Fibroblast of villous mesenchyme (primary cell): ENCODE data around the gene TSC22D1. TPM values are rescaled to one million over a fixed set of nuclear protein-coding genes. Genes with fewer than 3 reads are reported as not detected.
A peak's percentile ranks its signal among the peaks of the same experiment; 100 is the strongest.

ENCODE experiments used
- DNase-seq: peaks from one replicate; pipeline ENCODE4 v3.0.0-alpha.2; 2010; ENCODE audit warnings: low read depth
- H3K4me3 ChIP-seq: 2 replicates; pipeline ENCODE4 v1.5.1; 2011; ENCODE audit warnings: low read depth, mild to moderate bottlenecking, low read length
- total RNA-seq: library from RNA; depleted of rRNA; stranded (reverse); fragments of >200 nt; gene quantifications from 2 replicates; pipeline ENCODE4 v1.2.3, GENCODE V29; 2012
- TF ChIP-seq, protein P1 (sequence below): IDR thresholded peaks from 2 replicates; pipeline ENCODE4 v1.5.1; 2012; ENCODE audit warnings: low read depth, mild to moderate bottlenecking, low read length; ENCODE audit not compliant: insufficient read depth

Gene TSC22D1
- total RNA-seq, 1 donor = 54.8 TPM

DNA sequence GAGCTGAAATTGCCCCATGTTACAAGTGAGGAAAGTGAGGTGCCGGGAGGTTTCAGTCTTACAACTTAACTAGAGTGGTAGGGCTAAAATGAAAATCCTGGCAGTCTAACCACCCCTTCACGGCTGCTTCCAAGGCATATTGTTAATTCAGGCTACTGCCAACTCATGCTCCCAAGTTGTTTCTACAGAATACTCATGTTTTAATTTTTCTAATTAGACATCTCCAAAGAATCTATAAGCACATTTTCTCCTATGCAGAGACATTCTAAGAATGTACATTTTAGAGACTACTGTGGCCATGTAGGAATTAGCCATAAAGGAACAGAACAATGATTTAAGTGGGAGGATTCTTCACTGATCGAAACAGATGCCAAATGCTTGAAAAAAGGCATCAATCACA, 7.0 kb upstream of the TSC22D1 start:
- no peak for DNase-seq
- TF ChIP-seq, protein P1, sequence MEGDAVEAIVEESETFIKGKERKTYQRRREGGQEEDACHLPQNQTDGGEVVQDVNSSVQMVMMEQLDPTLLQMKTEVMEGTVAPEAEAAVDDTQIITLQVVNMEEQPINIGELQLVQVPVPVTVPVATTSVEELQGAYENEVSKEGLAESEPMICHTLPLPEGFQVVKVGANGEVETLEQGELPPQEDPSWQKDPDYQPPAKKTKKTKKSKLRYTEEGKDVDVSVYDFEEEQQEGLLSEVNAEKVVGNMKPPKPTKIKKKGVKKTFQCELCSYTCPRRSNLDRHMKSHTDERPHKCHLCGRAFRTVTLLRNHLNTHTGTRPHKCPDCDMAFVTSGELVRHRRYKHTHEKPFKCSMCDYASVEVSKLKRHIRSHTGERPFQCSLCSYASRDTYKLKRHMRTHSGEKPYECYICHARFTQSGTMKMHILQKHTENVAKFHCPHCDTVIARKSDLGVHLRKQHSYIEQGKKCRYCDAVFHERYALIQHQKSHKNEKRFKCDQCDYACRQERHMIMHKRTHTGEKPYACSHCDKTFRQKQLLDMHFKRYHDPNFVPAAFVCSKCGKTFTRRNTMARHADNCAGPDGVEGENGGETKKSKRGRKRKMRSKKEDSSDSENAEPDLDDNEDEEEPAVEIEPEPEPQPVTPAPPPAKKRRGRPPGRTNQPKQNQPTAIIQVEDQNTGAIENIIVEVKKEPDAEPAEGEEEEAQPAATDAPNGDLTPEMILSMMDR = no peak
- H3K4me3 ChIP-seq = no peak overlapping the region

DNA sequence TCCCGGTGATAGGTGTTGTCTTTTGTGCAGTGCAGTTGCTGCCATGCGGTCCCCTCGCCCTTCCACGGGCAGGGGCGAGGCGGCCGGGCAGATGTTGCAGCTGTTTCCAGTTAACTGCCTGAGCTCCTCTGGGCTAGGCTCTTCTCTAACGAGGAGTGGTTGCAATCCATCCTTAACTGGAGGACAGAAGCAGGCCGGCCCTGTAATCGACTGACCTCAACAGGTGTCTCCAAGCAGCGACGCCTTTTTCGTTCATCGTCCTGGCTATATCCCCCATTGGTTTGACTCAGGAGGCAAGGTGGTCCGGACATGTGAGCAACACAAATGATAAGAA, 1.9 kb upstream of the TSC22D1 start:
- peak overlapping the region; percentile 86 for H3K4me3 ChIP-seq
- TF ChIP-seq, protein P1 = no peak
- no peak for DNase-seq

DNA sequence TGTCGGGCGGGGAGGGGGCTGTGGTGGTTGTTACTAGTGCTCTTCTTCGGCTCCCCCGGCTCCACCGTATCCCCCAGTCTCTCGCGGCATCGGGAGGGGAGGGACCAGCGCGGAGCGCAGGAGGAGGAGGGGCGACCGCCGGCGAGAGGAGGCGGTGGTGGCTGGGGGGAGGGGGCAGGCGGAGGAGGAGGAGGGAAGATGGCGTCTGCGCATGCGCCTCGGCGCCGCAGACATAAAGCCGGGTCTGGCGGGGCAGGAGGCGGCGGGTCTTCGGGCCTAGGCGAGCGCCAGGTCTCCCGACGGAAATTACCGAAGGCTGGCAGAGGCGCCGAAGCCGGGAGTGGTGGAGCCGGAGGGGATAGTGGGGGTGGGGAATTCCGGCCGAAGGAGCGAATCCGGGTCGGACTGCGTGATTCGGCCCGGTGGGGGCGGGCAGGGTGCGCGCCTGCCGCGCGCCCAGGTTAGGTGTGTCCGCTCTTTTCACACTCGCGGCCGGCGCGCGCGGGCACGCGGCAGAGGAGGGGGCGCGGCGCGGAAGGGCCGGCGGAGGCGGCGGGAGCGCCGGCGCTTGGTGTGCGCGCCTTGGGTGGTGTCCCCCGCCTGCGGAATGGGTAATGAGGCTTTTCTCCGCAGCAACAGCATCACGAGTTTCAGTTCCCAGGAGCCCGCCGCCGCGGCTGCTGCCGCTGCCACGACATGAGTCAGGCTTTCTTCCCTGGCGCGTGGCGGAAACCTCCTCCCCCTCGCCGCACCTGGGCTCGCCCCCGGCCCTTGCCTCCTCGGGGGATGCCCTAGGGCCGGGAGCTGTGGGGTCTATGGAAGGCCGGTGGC, 1.3 kb upstream of the TSC22D1 start:
- peak overlapping the region; percentile 86 for H3K4me3 ChIP-seq
- TF ChIP-seq, protein P1 = no peak
- DNase-seq = peak; percentile 97

DNA sequence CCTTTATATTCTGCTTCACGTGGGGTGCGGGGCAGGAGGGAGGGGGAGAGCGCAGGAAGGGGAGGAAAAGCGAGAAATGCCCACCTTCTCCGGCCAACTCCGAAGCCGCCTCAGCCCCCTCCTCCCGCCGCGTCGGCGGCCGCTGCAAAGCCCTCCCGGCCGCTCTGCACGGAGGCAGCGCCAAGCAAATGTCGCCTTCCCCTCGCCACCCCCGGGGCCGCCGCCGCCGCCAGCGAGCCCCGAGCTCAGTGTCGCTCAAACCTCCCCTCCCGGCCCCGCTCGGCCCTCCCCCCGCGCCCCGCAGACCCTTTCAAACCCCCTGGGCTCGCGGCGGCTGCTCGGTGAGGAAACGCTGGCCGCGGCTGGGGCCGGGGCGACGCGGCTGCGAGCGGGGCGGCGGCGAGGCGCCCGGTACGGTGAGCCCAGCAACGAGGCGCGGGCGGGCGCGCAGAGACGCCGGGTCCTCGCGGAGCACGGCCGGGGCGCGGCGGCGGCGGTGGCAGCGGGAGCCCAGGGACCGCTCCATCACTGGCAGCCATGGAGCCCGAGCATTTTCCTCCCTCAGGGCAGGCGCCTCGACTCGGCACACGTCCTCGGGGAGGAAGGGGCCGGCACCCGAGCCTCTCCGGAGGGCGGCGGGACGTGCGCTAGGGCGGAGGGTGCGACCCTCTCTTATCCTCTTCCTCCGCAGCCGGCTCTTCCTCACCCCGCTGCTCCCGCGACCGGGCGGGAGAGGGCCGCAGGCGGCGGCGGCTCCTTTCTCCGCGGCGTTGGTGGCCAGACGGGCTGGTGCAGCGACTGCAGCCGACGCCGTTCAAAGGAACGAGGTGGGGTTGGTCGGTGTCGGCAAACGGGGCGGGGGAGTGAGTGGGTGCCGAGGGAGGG, 463 bp upstream of the TSC22D1 start:
- TF ChIP-seq, protein P1 = no peak
- DNase-seq = peak; percentile 4
- H3K4me3 ChIP-seq = peak overlapping the region; percentile 86

DNA sequence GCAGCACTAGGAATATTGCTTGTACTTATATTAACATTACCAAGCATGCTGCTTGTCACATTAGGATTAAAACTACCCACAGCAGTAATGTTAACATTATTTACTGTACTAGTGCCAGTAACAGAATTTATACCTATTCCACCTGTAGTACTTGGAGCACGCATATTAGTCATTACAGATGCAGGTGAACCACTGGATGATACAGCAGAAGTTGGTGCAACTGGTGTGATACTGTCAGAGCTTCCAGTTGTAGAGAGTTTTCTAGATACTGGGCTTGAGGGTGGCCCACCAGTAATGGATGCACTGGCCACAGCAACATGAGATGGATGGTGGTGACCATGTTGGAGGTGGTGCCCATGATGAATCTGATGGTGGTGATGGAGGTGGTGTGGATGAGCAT, 1.1 kb downstream of the TSC22D1 start:
- TF ChIP-seq, protein P1 = no peak
- DNase-seq = no peak
- H3K4me3 ChIP-seq = peak overlapping the region; percentile 86

DNA sequence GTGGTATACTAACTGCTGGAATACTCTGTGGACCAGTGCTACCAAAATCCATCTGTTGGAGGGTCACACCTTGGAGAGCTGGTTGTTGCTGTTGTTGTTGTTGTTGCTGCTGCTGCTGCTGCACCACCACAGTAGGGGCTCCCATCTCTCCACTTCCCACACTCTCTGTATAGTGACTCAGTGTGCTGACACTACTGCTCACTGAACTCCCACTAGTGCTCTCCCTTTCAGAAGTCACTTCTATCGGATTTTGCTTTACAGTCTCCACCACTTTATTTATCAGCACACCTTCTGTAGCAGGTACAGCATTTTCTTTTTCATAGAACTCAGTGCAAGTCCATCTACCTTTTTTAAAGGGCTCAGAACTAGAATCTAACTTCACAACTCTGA, 1.7 kb downstream of the TSC22D1 start:
- TF ChIP-seq, protein P1 = no peak
- peak; percentile 9 for DNase-seq
- peak overlapping the region; percentile 2 for H3K4me3 ChIP-seq
